Measurements from ENCODE around the gene LCE1D. TPM values are rescaled to one million over a fixed set of nuclear protein-coding genes. Genes with fewer than 3 reads are reported as not detected.

Gene LCE1D
- total RNA-seq, 1 donor: not detected

Other genes starting within 250 kb of the LCE1D start
- not detected for gene LCE3E, start 229.9 kb upstream of the LCE1D start, total RNA-seq
- not detected for gene LCE3D, start 216.2 kb upstream of the LCE1D start, total RNA-seq
- gene LCE3C, start 196.5 kb upstream of the LCE1D start, total RNA-seq: not detected
- not detected for gene LCE3B, start 182.9 kb upstream of the LCE1D start, total RNA-seq
- not detected for gene LCE3A, start 173.6 kb upstream of the LCE1D start, total RNA-seq
- not detected for gene LCE2D, start 133.3 kb upstream of the LCE1D start, total RNA-seq
- not detected for gene LCE2C, start 121.4 kb upstream of the LCE1D start, total RNA-seq
- gene LCE2B, start 110.6 kb upstream of the LCE1D start, total RNA-seq: not detected
- not detected for gene LCE2A, start 98.4 kb upstream of the LCE1D start, total RNA-seq
- not detected for gene LCE4A, start 88.6 kb upstream of the LCE1D start, total RNA-seq
- not detected for gene KPRP, start 38.7 kb upstream of the LCE1D start, total RNA-seq
- not detected for gene LCE1F, start 21.6 kb upstream of the LCE1D start, total RNA-seq
- gene LCE1E, start 10.5 kb upstream of the LCE1D start, total RNA-seq: not detected
- gene LCE1C, start 9.9 kb downstream of the LCE1D start, total RNA-seq: not detected
- not detected for gene LCE1B, start 15.2 kb downstream of the LCE1D start, total RNA-seq
- gene LCE1A, start 30.8 kb downstream of the LCE1D start, total RNA-seq: not detected
- gene LCE6A, start 46.1 kb downstream of the LCE1D start, total RNA-seq: not detected
- gene LCE7A, start 63.3 kb downstream of the LCE1D start, total RNA-seq: not detected
- gene SMCP, start 81.6 kb downstream of the LCE1D start, total RNA-seq: not detected
- gene IVL, start 111.8 kb downstream of the LCE1D start, total RNA-seq: not detected
- not detected for gene SPRR5, start 150.5 kb downstream of the LCE1D start, total RNA-seq
- gene SPRR4, start 173.9 kb downstream of the LCE1D start, total RNA-seq: not detected
- not detected for gene SPRR1A, start 187.4 kb downstream of the LCE1D start, total RNA-seq
- gene SPRR3, start 205.0 kb downstream of the LCE1D start, total RNA-seq: not detected
- not detected for gene SPRR1B, start 234.5 kb downstream of the LCE1D start, total RNA-seq
- not detected for gene SPRR2D, start 244.4 kb downstream of the LCE1D start, total RNA-seq